Measurements from ENCODE around the gene SLC5A11.
"Not testable (repeated sequence)": the region's sequence is repeated elsewhere in the genome, so short reads cannot be mapped to it uniquely, and the experiment has no call there.

SLC5A11 gene

DNA sequence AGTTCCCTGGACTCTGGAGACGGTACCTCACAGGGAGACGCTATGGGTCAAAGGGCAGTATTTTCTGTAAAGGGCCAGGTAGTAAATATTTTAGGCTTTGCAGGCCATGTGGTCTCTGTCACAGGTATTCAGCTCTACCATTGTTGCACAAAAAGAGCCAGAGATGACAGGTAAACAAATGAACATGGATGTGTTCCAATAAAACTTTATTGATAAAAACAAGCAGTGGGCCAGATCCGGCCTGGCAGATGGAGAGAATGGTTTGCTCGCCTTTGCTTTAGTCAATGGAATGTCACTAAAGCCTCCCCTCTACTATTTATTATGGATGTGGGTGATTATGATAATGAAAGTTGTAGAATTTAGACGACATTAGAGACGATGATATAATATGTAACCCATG, 8.9 kb upstream of the SLC5A11 start:
- DNase-seq: no peak

DNA sequence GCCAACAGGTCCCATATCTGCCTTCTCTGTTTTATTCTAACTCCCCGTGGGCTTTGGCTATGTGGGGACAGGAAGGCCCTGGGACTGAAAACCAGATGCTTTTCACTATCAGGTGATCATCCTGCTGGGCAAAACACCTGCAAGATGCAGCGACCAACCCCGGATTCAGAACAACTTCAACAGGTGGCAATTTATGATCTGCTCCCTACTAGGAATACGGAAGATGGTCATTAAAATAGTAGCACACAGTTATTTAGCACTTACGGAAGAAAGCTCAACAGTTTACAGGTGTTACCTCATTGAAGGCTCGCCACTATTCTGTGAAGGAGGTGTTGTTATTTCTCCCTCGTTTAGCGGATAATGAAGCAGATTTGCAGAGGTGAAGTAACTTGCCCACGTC, 7.8 kb upstream of the SLC5A11 start:
- no peak for DNase-seq

DNA sequence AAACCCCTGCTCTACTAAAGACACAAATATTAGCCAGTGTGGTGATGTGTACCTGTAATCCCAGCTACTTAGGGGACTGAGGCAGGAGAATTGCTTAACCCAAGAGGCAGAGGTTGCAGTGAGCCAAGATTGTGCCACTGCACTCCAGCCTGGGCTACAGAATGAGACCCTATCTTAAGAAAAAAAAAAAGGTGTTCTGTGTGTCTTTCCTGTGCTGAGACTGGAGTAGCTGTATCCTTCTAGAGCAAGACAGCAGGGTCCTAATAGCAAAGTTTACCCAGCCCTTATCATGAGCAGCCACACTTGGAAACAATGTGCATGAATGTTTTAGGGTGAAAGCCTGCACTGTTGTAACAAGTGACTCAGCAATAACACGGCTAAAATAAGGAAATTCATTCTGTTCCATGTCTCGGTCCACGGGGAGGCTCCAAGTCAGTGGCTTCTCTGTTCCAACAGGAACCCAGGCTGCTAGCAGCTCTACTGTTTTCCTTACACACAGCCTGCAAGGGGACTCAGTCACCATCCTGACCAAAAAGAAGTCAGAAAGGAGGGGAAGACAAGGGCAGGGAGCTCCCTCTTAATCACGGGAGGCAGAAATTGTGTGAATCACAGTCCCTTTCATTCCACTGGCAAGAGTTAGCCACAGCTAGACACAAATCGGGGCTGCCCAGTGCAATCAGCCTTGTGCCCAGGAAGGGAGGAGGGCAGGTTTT, 7.1 kb upstream of the SLC5A11 start:
- DNase-seq: no peak

DNA sequence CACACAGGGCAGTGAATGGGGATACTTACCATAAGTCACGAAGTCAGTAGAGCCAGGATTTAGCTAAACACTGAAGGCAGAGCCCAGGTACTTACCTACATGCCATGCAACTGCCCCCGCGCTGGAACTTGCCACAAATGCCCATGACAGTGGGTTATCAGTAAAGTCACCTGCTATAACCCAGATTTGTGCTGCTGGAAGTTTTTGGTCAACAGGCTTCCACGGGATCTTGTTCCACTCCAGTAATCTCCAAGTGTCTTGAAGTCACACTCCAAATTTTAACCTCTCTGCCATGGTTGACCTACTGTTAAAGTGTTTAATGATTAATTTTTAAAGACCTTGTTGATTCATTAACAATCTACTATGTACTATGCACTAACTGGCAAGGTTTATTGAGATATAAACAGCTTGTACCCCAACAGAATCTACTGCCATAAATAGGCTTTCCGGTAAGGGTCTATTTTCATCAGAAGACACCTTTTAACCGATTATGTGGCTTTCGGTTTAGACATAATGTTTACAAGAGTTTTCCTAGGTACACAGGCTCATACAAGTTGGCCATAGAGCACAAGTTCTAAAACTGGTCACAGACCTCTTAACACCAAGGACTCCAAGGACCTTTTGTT, 6.3 kb upstream of the SLC5A11 start:
- no peak for DNase-seq

DNA sequence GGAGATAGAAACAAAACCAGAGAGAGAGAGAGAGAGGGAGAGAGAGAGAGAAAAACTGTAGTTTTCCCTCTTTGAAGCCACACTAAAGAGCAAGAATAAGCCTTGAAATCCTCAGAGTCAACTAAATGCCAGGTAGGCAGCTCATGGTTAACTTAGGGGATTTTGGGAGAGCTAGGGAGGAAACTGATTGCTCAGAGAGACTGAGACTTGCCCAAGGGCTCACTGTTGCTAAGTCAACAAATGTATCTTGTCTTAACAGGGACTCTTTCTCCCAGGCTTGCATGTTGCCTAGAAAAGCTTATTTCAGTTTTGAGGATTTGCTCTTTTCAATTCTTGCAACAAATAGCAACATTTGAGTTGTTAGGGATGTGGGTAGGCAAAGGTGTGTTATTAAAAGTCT, 4.5 kb upstream of the SLC5A11 start:
- DNase-seq: no peak

DNA sequence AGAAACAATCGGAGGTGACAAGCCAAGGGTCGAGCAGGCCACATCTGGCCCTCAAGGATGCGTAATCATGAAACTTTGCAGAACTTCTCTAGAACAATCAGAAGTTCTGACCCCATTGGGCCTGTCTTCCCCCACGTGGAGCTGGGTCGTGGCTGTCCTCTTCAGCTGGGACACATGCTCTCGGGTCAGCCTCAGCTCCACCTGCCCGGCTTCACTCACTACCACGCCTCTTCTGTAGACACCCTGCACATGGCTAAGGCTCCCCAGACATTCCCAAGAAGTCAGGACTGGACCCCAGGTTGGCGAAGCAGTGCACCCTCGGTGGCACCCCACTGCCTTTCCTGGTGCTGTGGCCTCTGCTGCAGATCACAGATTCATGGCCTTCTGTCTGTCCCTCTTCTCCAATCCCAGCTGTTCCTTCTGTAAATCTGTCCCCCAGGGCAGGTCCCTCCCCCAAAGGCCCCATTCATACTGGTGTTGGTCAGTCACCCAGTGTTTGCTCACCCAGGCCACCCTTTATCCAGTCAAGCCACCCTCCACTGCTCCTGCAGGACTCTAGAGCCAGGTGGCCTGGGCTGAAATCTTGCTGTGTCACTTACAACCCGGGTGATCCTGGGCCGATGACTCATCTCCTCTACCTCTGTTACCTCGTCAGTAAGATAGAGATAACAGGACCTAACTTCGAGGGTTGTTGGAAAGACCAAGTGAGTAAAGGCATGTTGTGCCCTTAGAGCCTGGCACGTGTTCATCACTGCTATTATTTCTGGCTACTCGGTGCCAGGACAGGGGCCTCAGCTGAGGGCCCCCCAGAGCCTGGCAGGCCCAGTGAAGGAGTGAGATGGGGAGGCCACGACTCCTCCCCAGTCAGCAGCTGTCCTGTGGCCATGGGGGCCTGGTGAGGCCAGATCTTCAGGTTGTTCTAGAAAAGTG, 1.4 kb upstream of the SLC5A11 start:
- no peak for DNase-seq

- DNase-seq: not testable (repeated sequence)
Observed at GRCh38 chr16:24845031-24845365, 765 bp upstream of the SLC5A11 start.

DNA sequence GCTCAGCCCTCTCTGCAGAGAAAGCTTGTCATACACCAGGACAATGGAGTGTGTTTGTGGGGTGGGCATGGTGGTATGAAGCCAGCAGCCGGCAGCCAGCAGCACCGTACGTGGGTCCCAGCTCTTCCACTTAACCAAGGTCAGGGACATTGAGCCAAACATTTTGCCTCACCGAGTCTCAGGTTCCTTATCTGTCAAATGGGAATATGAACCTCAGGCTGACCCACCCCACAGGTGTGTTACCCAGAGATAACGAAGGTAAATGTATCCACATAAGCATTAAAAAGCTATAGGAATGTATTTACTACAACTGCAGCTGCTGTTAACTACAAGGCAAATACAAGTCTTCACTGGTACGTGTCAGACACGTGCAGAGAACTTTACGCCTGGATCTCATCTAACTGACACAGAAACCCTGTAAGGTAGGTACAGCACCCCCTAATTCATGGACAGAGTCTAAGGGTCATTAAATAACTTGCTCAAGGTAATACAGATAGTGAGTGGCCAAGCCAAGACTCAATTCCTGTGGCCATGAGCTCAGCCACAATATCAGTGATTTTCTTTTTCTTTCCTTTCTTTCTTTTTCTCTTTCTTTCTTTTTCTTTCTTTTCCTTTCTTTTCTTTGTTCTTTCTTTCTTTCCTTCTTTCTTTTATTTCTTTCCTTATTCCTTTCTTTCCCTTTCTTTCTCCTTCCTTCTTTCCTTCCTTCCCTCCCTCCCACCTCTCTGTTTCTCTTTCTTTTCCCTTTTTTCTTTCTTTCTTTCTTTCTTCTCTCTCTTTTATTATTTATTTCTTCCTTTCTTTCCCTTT, 990 bp downstream of the SLC5A11 start:
- DNase-seq: no peak

DNA sequence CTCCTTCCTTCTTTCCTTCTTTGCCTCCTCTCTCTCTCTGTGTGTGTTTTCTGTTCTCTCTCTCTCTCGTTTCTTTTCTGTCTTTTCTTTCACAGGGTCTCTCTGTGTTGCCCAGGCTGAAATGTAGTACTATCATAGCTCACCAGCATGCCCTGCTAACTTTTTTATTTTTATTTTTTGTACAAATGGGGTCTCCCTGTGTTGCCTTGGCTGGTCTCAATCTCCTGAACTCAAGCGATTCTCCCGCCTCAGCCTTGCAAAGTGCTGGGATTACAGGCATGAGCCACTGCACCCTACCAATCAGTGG, 1.5 kb downstream of the SLC5A11 start:
- DNase-seq: no peak

GRCh38 chr16:24848065-24848464, 2.3 kb downstream of the SLC5A11 start:
- no peak for DNase-seq

DNA sequence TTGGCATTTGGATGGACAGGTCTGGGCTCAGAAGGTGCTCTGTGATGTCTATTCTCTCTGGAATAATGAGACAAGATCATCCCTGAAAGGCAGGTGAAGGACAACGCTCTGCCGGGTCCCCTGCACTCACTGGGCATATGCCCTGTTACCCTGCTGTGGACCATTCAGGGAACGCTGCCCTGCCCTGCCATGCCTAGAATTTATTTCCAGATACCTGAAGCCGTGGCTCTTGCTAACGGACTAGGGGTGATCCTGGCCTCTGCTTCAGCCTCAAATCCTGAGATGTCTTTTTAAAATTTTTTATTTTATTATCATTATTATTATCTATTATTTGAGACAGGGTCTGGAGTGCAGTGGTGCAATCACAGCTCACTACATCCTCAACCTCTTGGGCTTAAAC, 3.9 kb downstream of the SLC5A11 start:
- DNase-seq: no peak

GRCh38 chr16:24850289-24850938, 4.7 kb downstream of the SLC5A11 start:
- no peak for DNase-seq

GRCh38 chr16:24851700-24852099, 5.9 kb downstream of the SLC5A11 start:
- DNase-seq: no peak

DNA sequence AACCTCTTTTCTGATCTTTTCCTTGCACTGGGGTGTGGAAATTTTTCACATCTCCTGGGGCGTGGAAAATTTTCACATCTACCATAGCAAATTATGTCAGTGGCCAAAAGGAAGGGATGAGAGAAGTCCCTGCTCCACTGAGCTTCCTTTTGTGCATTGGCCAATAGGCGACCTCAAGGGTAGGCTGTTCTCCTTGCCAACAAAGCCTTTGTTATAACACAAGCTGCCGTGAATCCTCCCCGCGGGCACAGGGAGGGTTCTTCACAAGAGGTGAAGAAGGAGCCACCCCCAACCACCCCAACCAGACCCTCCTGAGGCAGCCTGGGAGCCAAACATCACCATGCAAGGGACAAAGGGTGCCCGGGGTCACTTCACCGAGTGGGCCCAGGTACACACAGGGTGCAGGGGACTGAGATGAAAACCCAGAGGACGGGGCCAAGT, 6.5 kb downstream of the SLC5A11 start:
- DNase-seq: no peak

GRCh38 chr16:24853169-24853824, 7.5 kb downstream of the SLC5A11 start:
- no peak for DNase-seq

DNA sequence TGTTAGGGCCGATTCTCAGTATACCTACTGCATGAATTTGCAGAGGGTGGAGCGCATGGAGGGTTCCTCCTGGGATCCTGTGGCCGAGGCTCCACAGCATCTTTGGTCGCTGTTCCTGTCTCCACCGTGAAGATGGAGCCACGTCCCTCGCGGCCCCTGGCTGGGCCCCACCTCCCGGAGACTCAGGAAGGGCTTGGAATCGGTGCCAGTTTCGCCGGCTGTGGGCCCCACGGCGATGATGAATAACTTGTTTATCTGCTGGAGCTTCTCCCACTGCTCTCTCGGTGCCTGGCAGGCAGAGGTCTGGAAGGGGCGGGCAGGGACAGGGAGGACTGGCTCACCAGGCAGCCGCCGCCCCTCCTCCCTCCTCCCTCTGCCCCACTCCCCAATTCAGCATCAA, 8.1 kb downstream of the SLC5A11 start:
- DNase-seq: no peak

DNA sequence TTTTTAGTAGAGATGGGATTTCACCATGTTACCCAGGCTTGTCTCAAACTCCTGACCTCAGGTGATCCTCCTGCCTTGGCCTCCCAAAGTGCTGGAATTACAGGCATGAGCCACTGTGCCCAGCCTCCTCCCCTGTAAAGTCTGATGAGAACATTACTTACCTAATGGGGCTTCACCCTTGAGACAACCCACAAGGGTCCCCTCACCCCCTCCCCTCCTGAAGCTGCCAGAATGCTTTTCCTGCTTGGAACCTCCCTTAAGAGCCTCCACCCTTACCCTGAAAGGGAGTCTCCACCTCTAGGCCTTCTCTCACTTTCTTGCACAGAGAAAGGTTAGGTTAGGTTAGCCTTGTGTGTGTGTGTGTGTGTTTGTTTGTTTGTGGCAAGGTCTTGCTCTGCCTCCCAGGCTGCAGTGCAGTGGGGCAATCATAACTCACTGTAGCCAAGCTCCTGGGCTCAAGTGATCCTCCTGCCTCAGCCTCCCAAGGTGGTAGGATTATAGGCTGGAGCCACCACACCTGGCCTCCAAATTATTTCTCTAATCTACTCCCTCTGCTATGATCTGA, 8.9 kb downstream of the SLC5A11 start:
- no peak for DNase-seq

DNA sequence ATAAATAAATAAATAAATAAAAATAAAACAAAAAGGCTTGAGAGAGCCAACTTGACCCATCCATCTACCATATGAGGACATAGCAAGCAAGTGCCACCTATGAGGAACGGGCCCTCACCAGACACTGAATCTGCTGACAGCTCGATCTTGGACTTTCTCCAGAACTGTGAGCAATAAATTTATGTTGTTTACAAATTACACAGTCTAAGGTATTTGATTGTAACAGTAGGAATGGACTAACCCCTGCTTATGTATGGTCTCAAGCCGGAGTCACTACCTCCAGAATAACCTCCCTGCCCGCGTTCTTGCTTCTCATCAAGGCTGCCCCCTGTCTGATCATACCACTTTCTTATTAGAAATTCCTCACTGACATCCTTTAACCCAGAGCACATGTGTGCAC, 9.9 kb downstream of the SLC5A11 start:
- no peak for DNase-seq

DNA sequence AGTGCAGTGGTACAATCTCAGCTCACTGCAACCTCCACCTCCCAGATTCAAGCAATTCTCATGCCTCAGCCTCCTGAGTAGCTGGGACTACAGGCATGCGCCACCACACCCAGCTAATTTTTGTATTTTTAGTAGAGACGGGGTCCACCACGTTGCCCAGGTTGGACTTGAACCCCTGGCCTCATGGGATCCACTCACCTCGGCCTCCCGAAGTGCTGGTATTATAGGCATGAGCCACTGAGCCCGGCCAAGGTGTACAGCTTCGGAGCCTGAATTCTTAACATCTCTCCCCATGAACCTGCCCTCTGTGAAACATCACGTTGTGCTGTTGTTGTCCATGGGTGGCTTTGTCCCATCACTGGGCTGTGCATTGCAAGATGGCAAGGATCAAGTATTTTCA, 11.1 kb downstream of the SLC5A11 start:
- not testable (repeated sequence) for DNase-seq

GRCh38 chr16:24858219-24859041, 12.7 kb downstream of the SLC5A11 start:
- DNase-seq: no peak

DNA sequence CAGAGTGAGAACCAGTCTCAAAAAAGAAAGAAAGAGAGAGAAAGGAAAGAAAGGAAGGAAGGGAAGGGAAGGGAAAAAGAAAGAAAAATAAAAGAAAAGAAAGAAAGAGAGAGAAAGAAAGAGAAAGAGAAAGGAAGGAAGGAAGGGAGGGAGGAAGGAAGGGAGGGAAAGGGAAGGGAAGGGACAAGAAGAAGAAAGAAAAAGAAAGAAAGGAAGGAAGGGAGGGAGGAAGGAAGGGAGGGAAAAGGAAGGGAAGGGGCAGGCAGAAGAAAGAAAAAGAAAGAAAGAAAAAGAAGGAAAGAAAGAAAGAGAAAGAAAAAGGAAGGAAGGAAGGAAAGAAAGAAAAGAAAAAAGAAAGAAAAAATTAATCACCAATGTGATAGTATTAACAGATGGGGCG, 15.7 kb downstream of the SLC5A11 start:
- DNase-seq: no peak
